CD8-positive, alpha-beta memory T cell (primary cell): ENCODE results near the gene CTNNA1. TPM values are rescaled to one million over a fixed set of nuclear protein-coding genes. Genes with fewer than 3 reads are reported as not detected.

Experiments
- CTCF ChIA-PET: fragments of 350-600 bp; sonication (Branson Sonifier 250); formaldehyde crosslinking; loops from one replicate; lab custom pipeline; 2021; ENCODE audit warnings: antibody characterized with exemption; lab: Charles Lee
- POLR2A ChIA-PET: fragments of 350-600 bp; sonication (Branson Sonifier 250); formaldehyde crosslinking; loops from one replicate; lab custom pipeline; 2021; ENCODE audit warnings: antibody characterized with exemption; lab: Charles Lee
- DNase-seq, 5 donors: peaks; one replicate each; pipeline versions ENCODE4 v3.0.0 to v3.0.0-alpha.2; 2020 to 2022; ENCODE audit warnings: mixed read lengths in 1 of 5
- H3K27ac ChIP-seq: one replicate; pipeline ENCODE4 v1.7.0; 2013; ENCODE audit warnings: low read depth, mild to moderate bottlenecking, low read length, moderate library complexity
- H3K27me3 ChIP-seq: 2 replicates; pipeline ENCODE4 v1.7.0; 2013; ENCODE audit warnings: low read length, mild to moderate bottlenecking; ENCODE audit not compliant: insufficient read depth, poor library complexity, severe bottlenecking
- H3K36me3 ChIP-seq: 2 replicates; pipeline ENCODE4 v1.7.0; 2013; ENCODE audit warnings: mild to moderate bottlenecking, low read length, moderate library complexity; ENCODE audit not compliant: insufficient read depth
- H3K4me1 ChIP-seq: 2 replicates; pipeline ENCODE4 v1.7.0; 2013; ENCODE audit warnings: mild to moderate bottlenecking, low read length, moderate library complexity; ENCODE audit not compliant: insufficient read depth
- H3K4me3 ChIP-seq: 2 replicates; pipeline ENCODE4 v1.7.0; 2013; ENCODE audit warnings: mild to moderate bottlenecking, low read length
- H3K9me3 ChIP-seq: 2 replicates; pipeline ENCODE4 v1.7.0; 2013; ENCODE audit warnings: mild to moderate bottlenecking, low read length
- H3K27ac Mint-ChIP-seq, 8 donors: one replicate each; pipeline ENCODE4 v1.8.0; 2020 to 2021; ENCODE audit warnings: mixed read lengths in 8 of 8, mild to moderate bottlenecking in 6 of 8, inconsistent platforms in 3 of 8, moderate library complexity in 3 of 8
- H3K27me3 Mint-ChIP-seq, 2 donors: one replicate each; pipeline ENCODE4 v1.8.0; 2020 to 2021; ENCODE audit warnings: mixed read lengths in 2 of 2, mild to moderate bottlenecking in 1 of 2, moderate library complexity in 1 of 2
- H3K36me3 Mint-ChIP-seq, 3 donors: one replicate each; pipeline ENCODE4 v1.8.0; 2020 to 2021; ENCODE audit warnings: mixed read lengths in 3 of 3, inconsistent platforms in 1 of 3, mild to moderate bottlenecking in 1 of 3
- H3K4me1 Mint-ChIP-seq, 3 donors: one replicate each; pipeline ENCODE4 v1.8.0; 2020 to 2021; ENCODE audit warnings: mixed read lengths in 3 of 3, inconsistent platforms in 1 of 3, mild to moderate bottlenecking in 1 of 3
- H3K4me3 Mint-ChIP-seq, 7 donors: one replicate each; pipeline ENCODE4 v1.8.0; 2020 to 2021; ENCODE audit warnings: mixed read lengths in 7 of 7, mild to moderate bottlenecking in 6 of 7, moderate library complexity in 4 of 7, inconsistent platforms in 2 of 7
- H3K9me3 Mint-ChIP-seq, 5 donors: one replicate each; pipeline ENCODE4 v1.8.0; 2020 to 2022; ENCODE audit warnings: mixed read lengths in 5 of 5, mild to moderate bottlenecking in 3 of 5, moderate library complexity in 2 of 5, inconsistent platforms in 1 of 5
- polyA plus RNA-seq: library from polyadenylated mRNA; unstranded; fragments of 300-500 nt; fragmentation: Illumina TruSeq; gene quantifications from one replicate; pipeline ENCODE4 v1.2.3, GENCODE V29; 2021
- total RNA-seq, 2 experiments: library from RNA; stranded (reverse); gene quantifications; one replicate each; pipeline ENCODE4 v1.2.3, GENCODE V29; 2021

The CTNNA1 gene
- total and polyA plus RNA-seq, 3 experiments from 2014 or later, result 6.5 to 97.2 (median 89.0) TPM

DNA sequence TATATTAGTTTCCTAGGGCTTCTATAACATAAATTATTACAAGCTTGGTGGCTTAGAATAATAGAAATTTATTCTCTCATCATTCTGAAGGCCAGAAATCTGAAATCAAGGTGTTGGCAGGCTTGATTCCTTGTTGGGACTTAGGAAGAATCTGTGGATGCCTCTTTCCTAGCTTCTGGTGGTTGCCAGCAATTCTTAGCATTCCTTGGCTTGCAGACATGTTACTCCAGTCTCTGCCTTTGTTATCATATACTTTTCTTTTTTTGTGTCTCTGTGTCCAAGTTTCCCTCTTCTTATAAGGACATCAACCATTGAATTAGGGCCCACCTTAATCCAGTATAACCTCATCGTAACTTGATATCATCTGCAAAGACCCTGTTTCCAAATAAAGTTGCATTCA is 31.4 kb downstream of the CTNNA1 start:
- CTCF ChIA-PET, result no interaction called here
- H3K9me3 Mint-ChIP-seq, result peaks cover 0 to 2% (median 0%) of the 10 kb centered on the region in 5 donors
- no peaks in the 10 kb centered on the region for H3K36me3 ChIP-seq
- no peak for DNase-seq
- POLR2A ChIA-PET, result no interaction called here
- H3K9me3 ChIP-seq, result no peaks in the 10 kb centered on the region
- peaks cover 0 to 28% (median 5%) of the 10 kb centered on the region in 3 donors for H3K36me3 Mint-ChIP-seq
- no peaks in the 10 kb centered on the region for H3K27me3 ChIP-seq
- H3K27ac ChIP-seq, result no peak overlapping the region
- no peak overlapping the region for H3K27ac Mint-ChIP-seq
- H3K4me1 Mint-ChIP-seq, result no peaks in the 10 kb centered on the region
- H3K4me1 ChIP-seq, result no peaks in the 10 kb centered on the region
- H3K4me3 ChIP-seq, result no peak overlapping the region
- no peak overlapping the region for H3K4me3 Mint-ChIP-seq
- peaks cover 0 to 2% of the 10 kb centered on the region in 2 donors for H3K27me3 Mint-ChIP-seq

DNA sequence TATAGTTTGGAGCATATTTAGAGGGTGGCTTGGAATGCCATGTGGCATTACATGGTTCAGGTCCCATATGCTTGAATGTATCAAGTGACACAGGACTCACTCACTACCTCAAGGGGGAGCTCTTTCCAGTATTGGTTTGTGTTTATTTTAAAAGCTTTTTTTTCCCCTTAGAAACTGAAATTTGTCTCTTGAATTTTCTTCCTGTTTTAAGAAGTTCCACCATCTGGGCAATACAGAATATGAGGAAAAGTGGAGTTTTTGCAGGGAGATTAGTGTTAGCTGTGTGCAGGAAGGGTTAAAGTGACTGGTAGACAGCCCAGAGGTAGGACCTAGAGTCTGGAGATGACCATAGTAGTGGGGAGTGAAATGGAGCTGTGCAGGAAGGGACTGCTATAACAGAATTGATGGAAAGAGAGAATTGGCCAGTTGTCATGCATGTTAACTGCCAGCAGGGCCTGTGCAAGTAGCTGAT is 36.6 kb downstream of the CTNNA1 start:
- H3K36me3 ChIP-seq, result no peaks in the 10 kb centered on the region
- ChIA-PET CTCF (interaction anchor here (0.7 to 2.3 kb wide), 7 partner anchors 8 to 210 kb away, joined by 3 to 8 read pairs (median 3); no protein-coding TSS in a partner anchor), POLR2A (no interaction called here)
- Mint-ChIP-seq H3K36me3 (peaks cover 0 to 7% (median 0%) of the 10 kb centered on the region in 3 donors), H3K4me3 (no peak overlapping the region), H3K4me1 (peaks cover 15 to 27% (median 19%) of the 10 kb centered on the region in 3 donors), H3K27me3 (peaks cover 0 to 2% of the 10 kb centered on the region in 2 donors), H3K27ac (peak overlapping the region in 1 of 8 donors; percentile 17), H3K9me3 (peaks cover 0 to 2% (median 0%) of the 10 kb centered on the region in 5 donors)
- H3K4me1 ChIP-seq, result peaks cover 7% of the 10 kb centered on the region
- H3K27ac ChIP-seq, result no peak overlapping the region
- peak in 1 of 5 donors; percentile 11 for DNase-seq
- no peaks in the 10 kb centered on the region for H3K9me3 ChIP-seq
- no peak overlapping the region for H3K4me3 ChIP-seq
- H3K27me3 ChIP-seq, result no peaks in the 10 kb centered on the region

DNA sequence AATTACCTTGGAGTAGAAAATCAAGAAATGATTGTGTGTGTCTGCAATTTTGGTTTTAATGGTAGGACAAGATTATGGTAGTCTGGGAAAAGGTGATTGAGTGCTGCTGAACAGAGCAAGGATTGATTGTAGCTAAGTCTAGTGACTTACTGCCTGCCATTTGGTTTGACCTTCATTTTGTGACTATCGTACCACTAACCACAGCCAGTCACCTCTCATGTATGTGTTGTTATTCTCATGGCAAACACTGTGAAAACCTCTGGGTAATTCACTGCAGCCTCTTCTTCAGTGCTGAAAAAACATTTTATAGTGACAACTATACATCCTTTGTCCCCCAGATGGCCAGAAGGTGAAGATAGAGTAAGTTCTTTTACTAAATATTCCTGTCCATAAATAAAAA is 37.5 kb downstream of the CTNNA1 start:
- no peaks in the 10 kb centered on the region for H3K27me3 ChIP-seq
- Mint-ChIP-seq H3K36me3 (peaks cover 0 to 6% (median 0%) of the 10 kb centered on the region in 3 donors), H3K27me3 (peaks cover 0 to 2% of the 10 kb centered on the region in 2 donors), H3K4me1 (peaks cover 15 to 27% (median 19%) of the 10 kb centered on the region in 3 donors), H3K9me3 (peaks cover 0 to 2% (median 0%) of the 10 kb centered on the region in 5 donors), H3K27ac (peak overlapping the region in 1 of 8 donors; percentile 43), H3K4me3 (no peak overlapping the region)
- no peak overlapping the region for H3K27ac ChIP-seq
- no peaks in the 10 kb centered on the region for H3K36me3 ChIP-seq
- DNase-seq, result no peak
- ChIA-PET POLR2A (no interaction called here), CTCF (interaction anchor here (1.5 to 1.7 kb wide), 2 partner anchors 16 to 17 kb away, joined by 3 to 6 read pairs; no protein-coding TSS in a partner anchor)
- peaks cover 7% of the 10 kb centered on the region for H3K4me1 ChIP-seq
- no peak overlapping the region for H3K4me3 ChIP-seq
- no peaks in the 10 kb centered on the region for H3K9me3 ChIP-seq

DNA sequence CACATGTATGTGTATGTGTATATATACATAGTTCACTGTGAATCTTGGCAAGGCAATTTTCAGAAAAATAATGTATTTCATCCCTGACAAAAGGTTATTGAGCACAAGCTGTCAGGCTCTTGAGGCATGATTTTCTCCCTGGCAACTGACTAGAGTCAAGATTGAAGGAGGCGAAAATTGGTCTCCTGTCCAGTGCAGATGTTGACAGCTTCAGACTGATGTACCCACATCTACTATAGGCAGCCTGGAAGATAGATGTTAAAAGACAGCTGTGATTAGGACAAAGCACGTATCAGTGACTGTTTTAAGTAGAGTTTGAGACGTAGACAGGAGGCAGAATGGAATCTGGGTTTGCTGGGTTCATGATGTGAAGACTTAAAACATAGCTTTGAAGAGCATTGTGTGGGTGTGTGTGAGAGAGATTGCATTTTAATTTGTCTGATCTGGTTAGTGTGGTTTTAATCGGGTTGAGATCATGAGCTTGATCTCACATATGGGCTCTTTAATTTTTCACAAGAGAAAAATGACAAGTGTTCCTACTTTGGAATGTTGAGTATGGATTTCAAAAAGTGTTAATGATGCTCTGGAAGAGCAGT is 39.1 kb downstream of the CTNNA1 start:
- Mint-ChIP-seq H3K27me3 (peaks cover 0 to 2% of the 10 kb centered on the region in 2 donors), H3K36me3 (no peaks in the 10 kb centered on the region), H3K9me3 (no peaks in the 10 kb centered on the region), H3K4me1 (peaks cover 15 to 27% (median 19%) of the 10 kb centered on the region in 3 donors), H3K4me3 (no peak overlapping the region), H3K27ac (peak overlapping the region in 1 of 8 donors; percentile 4)
- CTCF ChIA-PET, result interaction anchor here (0.6 to 1.2 kb wide), 4 partner anchors 12 to 469 kb away, joined by 3 read pairs; no protein-coding TSS in a partner anchor
- DNase-seq, result peak in 1 of 5 donors; percentile 41
- H3K4me1 ChIP-seq, result peaks cover 7% of the 10 kb centered on the region
- H3K27ac ChIP-seq, result no peak overlapping the region
- POLR2A ChIA-PET, result interaction anchor here (0.6 kb wide), 1 partner anchor 36 kb away, joined by 4 read pairs; no protein-coding TSS in a partner anchor
- H3K36me3 ChIP-seq, result no peaks in the 10 kb centered on the region
- no peaks in the 10 kb centered on the region for H3K27me3 ChIP-seq
- H3K9me3 ChIP-seq, result no peaks in the 10 kb centered on the region
- no peak overlapping the region for H3K4me3 ChIP-seq

DNA sequence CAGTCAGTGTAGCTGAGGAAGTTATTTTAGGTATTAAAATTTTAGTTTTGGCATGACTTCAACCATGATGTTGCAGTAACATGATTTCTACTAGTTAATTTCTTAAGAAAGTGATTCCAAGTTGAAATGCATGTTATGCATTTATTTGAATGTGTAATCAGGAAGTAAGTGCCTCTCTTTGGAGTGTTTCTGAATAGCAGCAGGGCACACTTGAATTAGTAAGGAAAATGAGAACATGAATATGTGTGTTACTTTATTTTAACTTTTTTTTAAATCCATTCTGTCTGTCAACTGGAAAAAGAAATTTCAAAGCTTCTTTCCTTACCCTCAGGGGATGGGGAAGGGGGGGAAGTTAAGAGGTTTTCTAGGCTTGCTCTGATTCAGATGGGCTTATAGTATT is 40.4 kb downstream of the CTNNA1 start:
- Histone ChIP-seq H3K27ac (no peak overlapping the region), H3K9me3 (no peaks in the 10 kb centered on the region), H3K36me3 (no peaks in the 10 kb centered on the region), H3K27me3 (no peaks in the 10 kb centered on the region), H3K4me3 (no peak overlapping the region), H3K4me1 (peaks cover 7% of the 10 kb centered on the region)
- no peaks in the 10 kb centered on the region for H3K9me3 Mint-ChIP-seq
- H3K36me3 Mint-ChIP-seq, result no peaks in the 10 kb centered on the region
- CTCF ChIA-PET, result no interaction called here
- H3K4me3 Mint-ChIP-seq, result no peak overlapping the region
- H3K4me1 Mint-ChIP-seq, result peaks cover 15 to 27% (median 19%) of the 10 kb centered on the region in 3 donors
- no peak overlapping the region for H3K27ac Mint-ChIP-seq
- no peak for DNase-seq
- POLR2A ChIA-PET, result no interaction called here
- H3K27me3 Mint-ChIP-seq, result peaks cover 0 to 2% of the 10 kb centered on the region in 2 donors

DNA sequence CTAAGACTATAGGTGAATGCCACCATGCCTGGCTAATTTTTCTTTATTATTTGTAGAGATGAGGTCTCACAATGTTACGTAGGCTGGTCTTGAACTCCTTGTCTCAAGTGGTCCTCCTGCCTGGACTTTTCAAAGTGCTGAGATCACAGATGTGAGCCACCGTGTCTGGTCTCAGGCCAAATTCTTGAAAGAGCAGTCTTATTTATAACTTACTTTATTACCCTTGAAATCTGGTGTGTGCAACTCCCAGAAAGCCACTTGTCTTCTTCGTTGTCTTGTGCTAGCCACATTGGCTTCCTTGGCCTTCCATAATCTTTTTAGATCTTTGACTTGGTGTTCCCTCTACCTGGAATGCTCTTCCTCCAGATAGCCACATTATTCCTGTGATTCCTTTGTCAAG is 50.1 kb downstream of the CTNNA1 start:
- Mint-ChIP-seq H3K4me3 (no peak overlapping the region), H3K27me3 (no peaks in the 10 kb centered on the region), H3K9me3 (peaks cover 0 to 6% (median 2%) of the 10 kb centered on the region in 5 donors), H3K36me3 (peaks cover 0 to 19% (median 2%) of the 10 kb centered on the region in 3 donors), H3K27ac (no peak overlapping the region), H3K4me1 (peaks cover 7 to 10% (median 10%) of the 10 kb centered on the region in 3 donors)
- H3K4me1 ChIP-seq, result no peaks in the 10 kb centered on the region
- no peaks in the 10 kb centered on the region for H3K27me3 ChIP-seq
- DNase-seq, result no peak
- no peak overlapping the region for H3K27ac ChIP-seq
- ChIA-PET CTCF (no interaction called here), POLR2A (no interaction called here)
- H3K36me3 ChIP-seq, result no peaks in the 10 kb centered on the region
- H3K4me3 ChIP-seq, result no peak overlapping the region
- H3K9me3 ChIP-seq, result no peaks in the 10 kb centered on the region

DNA sequence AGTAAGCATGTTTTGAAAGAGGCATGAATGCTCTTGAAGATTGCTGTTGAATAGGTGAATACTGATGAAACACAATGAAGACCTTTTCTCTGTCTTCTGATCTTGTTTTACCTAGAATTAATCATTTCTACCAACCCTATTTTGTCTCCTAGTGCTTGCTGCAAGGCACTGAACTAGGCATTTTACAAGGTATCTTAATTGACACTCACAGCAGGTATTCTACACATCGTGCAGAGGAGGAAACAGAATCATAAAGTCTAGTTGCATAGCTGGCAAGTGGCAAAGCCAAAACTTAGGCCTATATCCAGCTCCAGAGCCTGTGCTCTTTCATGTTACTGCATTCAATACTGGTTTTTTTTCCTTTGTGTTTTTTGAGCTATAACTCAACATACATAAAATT is 50.7 kb downstream of the CTNNA1 start:
- H3K4me3 Mint-ChIP-seq, result no peak overlapping the region
- H3K27ac Mint-ChIP-seq, result no peak overlapping the region
- no peaks in the 10 kb centered on the region for H3K27me3 ChIP-seq
- no peak overlapping the region for H3K4me3 ChIP-seq
- H3K27me3 Mint-ChIP-seq, result no peaks in the 10 kb centered on the region
- ChIA-PET POLR2A (no interaction called here), CTCF (interaction anchor here (1.1 kb wide), 1 partner anchor 12 kb away, joined by 3 read pairs; no protein-coding TSS in a partner anchor)
- no peaks in the 10 kb centered on the region for H3K9me3 ChIP-seq
- no peaks in the 10 kb centered on the region for H3K4me1 ChIP-seq
- H3K36me3 ChIP-seq, result no peaks in the 10 kb centered on the region
- H3K36me3 Mint-ChIP-seq, result peaks cover 0 to 19% (median 2%) of the 10 kb centered on the region in 3 donors
- no peak for DNase-seq
- peaks cover 0 to 6% (median 2%) of the 10 kb centered on the region in 5 donors for H3K9me3 Mint-ChIP-seq
- peaks cover 7 to 13% (median 10%) of the 10 kb centered on the region in 3 donors for H3K4me1 Mint-ChIP-seq
- H3K27ac ChIP-seq, result no peak overlapping the region

DNA sequence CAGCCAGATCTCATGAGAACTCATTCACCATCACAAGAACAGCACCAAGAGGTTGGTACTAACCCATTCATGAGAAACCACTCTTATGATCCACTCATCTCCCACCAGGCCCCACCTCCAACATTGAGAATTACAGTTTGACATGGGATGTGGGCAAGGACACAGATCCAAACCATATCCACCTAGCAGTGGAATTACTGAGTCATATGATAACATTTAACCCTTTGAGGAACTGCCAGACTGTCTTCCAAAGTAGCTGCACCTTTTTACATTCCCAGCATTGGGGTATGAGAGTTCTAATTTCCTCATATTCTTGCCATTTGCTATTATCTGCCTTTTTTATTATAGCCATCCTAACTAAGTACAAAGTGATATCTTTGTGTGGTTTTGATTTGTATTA is 51.9 kb downstream of the CTNNA1 start:
- Histone ChIP-seq H3K27me3 (no peaks in the 10 kb centered on the region), H3K9me3 (no peaks in the 10 kb centered on the region), H3K4me1 (no peaks in the 10 kb centered on the region), H3K36me3 (no peaks in the 10 kb centered on the region), H3K27ac (no peak overlapping the region), H3K4me3 (no peak overlapping the region)
- Mint-ChIP-seq H3K27me3 (no peaks in the 10 kb centered on the region), H3K27ac (no peak overlapping the region), H3K36me3 (peaks cover 0 to 11% (median 6%) of the 10 kb centered on the region in 3 donors), H3K9me3 (peaks cover 0 to 3% (median 1%) of the 10 kb centered on the region in 5 donors), H3K4me1 (peaks cover 7 to 13% (median 10%) of the 10 kb centered on the region in 3 donors), H3K4me3 (no peak overlapping the region)
- POLR2A ChIA-PET, result no interaction called here
- CTCF ChIA-PET, result interaction anchor here (1.1 kb wide), 1 partner anchor 13 kb away, joined by 3 read pairs; no protein-coding TSS in a partner anchor
- DNase-seq, result no peak
